CD4-positive, alpha-beta T cell (primary cell): ENCODE data around the gene KLHDC8B. TPM values are rescaled to one million over a fixed set of nuclear protein-coding genes. Genes with fewer than 3 reads are reported as not detected.
"Not testable (repeated sequence)": the region's sequence is repeated elsewhere in the genome, so short reads cannot be mapped to it uniquely, and the experiment has no call there.

Experiments used
- ATAC-seq: fragments of 200-7000 bp; cut with Tn5 transposase; one replicate; pipeline ENCODE4 v1.10.0; 2022; ENCODE audit warnings: mild to moderate bottlenecking; ENCODE audit not compliant: poor library complexity
- CTCF ChIA-PET: fragments of 350-600 bp; sonication (Branson Sonifier 250); formaldehyde crosslinking; loops from one replicate; lab custom pipeline; 2021; ENCODE audit warnings: antibody characterized with exemption, inconsistent platforms; lab: Charles Lee
- POLR2A ChIA-PET: fragments of 350-600 bp; sonication (Branson Sonifier 250); formaldehyde crosslinking; loops from one replicate; lab custom pipeline; 2021; ENCODE audit warnings: antibody characterized with exemption, inconsistent platforms; lab: Charles Lee
- DNase-seq, 14 experiments: peaks; one replicate each; pipeline ENCODE4 v3.0.0-alpha.2; 2013 to 2020; ENCODE audit warnings: mixed read lengths in 2 of 14
- H3K27ac ChIP-seq, 2 donors: one replicate each; pipeline versions ENCODE4 v1.5.1 to v1.7.0; 2013; ENCODE audit warnings: low read length in 2 of 2, low read depth in 1 of 2, mild to moderate bottlenecking in 1 of 2
- H3K27me3 ChIP-seq, 2 experiments: 1 replicate in 1 of 2; 2 replicates in 1 of 2; pipeline versions ENCODE4 v1.6.1 to v1.7.0; 2013; ENCODE audit warnings: low read length in 2 of 2, control low read depth in 1 of 2, mild to moderate bottlenecking in 1 of 2, moderate library complexity in 1 of 2; ENCODE audit not compliant: insufficient read depth in 2 of 2, control insufficient read depth in 1 of 2
- H3K36me3 ChIP-seq: one replicate; pipeline ENCODE4 v1.6.1; 2013; ENCODE audit warnings: low read length, control low read depth; ENCODE audit not compliant: insufficient read depth
- H3K4me1 ChIP-seq: one replicate; pipeline ENCODE4 v1.6.1; 2013; ENCODE audit warnings: low read length, control low read depth; ENCODE audit not compliant: insufficient read depth
- H3K4me3 ChIP-seq: one replicate; pipeline ENCODE4 v1.5.1; 2013; ENCODE audit warnings: mild to moderate bottlenecking, low read length, moderate library complexity
- H3K9me3 ChIP-seq, 2 experiments: 1 replicate in 1 of 2; 2 replicates in 1 of 2; pipeline versions ENCODE4 v1.6.1 to v1.7.0; 2013; ENCODE audit warnings: low read length in 2 of 2, mild to moderate bottlenecking in 2 of 2, control low read depth in 1 of 2, moderate library complexity in 1 of 2; ENCODE audit not compliant: control insufficient read depth in 1 of 2, insufficient read depth in 1 of 2
- H3K27ac Mint-ChIP-seq: one replicate; pipeline ENCODE4 v1.8.0; 2020; ENCODE audit warnings: mixed read lengths
- H3K27me3 Mint-ChIP-seq: one replicate; pipeline ENCODE4 v1.8.0; 2021; ENCODE audit warnings: mixed read lengths
- H3K36me3 Mint-ChIP-seq: one replicate; pipeline ENCODE4 v1.8.0; 2021; ENCODE audit warnings: low read depth, mixed read lengths
- H3K4me1 Mint-ChIP-seq: one replicate; pipeline ENCODE4 v1.8.0; 2021; ENCODE audit warnings: low read depth, mixed read lengths
- H3K4me3 Mint-ChIP-seq: one replicate; pipeline ENCODE4 v1.8.0; 2020; ENCODE audit warnings: mild to moderate bottlenecking, mixed read lengths
- H3K9me3 Mint-ChIP-seq: one replicate; pipeline ENCODE4 v1.8.0; 2020; ENCODE audit warnings: mixed read lengths
- intact Hi-C, 2 experiments: fragments of 100-400 bp; cut with DNase I in 1 of 2; cut with micrococcal nuclease in 1 of 2; formaldehyde crosslinking; loops; one replicate each; pipeline versions ENCODE4 v1.15.1 to v1.9.0; 2023 to 2025; cut with DNase I, micrococcal nuclease
- total RNA-seq, 174 experiments: library from RNA in 2 of 174; stranded (reverse) in 2 of 174; gene quantifications; one replicate each; pipeline ENCODE4 v1.2.3 and lab custom pipeline; 2021 to 2026
- TF ChIP-seq, protein P1 (sequence below): fragments of 200-600 bp; IDR thresholded peaks from one replicate; pipeline ENCODE4 v1.8.0; 2022; ENCODE audit warnings: antibody characterized with exemption, mild to moderate bottlenecking

Gene KLHDC8B
- total RNA-seq, 2 experiments from 2014 or later = 1.2 to 1.6 TPM

- Mint-ChIP-seq H3K27me3 (peaks cover 5% of the 10 kb centered on the region), H3K4me1 (no peaks in the 10 kb centered on the region), H3K36me3 (no peaks in the 10 kb centered on the region), H3K9me3 (no peaks in the 10 kb centered on the region), H3K4me3 (no peak overlapping the region), H3K27ac (no peak overlapping the region)
- Histone ChIP-seq H3K36me3 (no peaks in the 10 kb centered on the region), H3K4me3 (no peak overlapping the region), H3K9me3 (peaks cover 0 to 6% of the 10 kb centered on the region in 2 experiments), H3K27me3 (peaks cover 0 to 3% of the 10 kb centered on the region in 2 experiments), H3K4me1 (no peaks in the 10 kb centered on the region), H3K27ac (no peak overlapping the region)
- POLR2A ChIA-PET = no interaction called here
- CTCF ChIA-PET = no interaction called here
- TF ChIP-seq, protein P1, sequence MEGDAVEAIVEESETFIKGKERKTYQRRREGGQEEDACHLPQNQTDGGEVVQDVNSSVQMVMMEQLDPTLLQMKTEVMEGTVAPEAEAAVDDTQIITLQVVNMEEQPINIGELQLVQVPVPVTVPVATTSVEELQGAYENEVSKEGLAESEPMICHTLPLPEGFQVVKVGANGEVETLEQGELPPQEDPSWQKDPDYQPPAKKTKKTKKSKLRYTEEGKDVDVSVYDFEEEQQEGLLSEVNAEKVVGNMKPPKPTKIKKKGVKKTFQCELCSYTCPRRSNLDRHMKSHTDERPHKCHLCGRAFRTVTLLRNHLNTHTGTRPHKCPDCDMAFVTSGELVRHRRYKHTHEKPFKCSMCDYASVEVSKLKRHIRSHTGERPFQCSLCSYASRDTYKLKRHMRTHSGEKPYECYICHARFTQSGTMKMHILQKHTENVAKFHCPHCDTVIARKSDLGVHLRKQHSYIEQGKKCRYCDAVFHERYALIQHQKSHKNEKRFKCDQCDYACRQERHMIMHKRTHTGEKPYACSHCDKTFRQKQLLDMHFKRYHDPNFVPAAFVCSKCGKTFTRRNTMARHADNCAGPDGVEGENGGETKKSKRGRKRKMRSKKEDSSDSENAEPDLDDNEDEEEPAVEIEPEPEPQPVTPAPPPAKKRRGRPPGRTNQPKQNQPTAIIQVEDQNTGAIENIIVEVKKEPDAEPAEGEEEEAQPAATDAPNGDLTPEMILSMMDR = no peak
- ATAC-seq (no peak), DNase-seq (no peak)
- intact Hi-C loops = no loop called here
Measured at GRCh38 chr3:49213541-49213943, 42.1 kb downstream of the KLHDC8B start.

DNA sequence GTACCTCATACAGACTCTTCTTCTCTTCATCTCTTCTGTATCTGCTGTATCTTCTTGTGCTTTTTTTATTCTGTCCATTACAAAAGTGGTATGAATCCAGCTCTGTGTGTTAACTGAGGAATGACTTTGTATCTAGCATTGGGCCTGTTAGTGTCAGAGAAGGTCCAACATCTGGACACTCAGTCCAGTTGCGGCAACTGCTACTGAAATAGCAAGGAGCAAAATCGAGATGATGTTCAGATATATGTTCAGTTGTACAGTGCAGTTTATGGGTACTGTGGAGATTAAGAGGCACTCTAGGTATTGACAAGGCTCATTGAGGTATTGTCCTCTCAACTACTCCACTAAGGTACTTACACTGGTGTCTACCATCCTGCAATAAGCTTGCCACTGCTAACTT is 42.6 kb downstream of the KLHDC8B start:
- Mint-ChIP-seq H3K9me3 (no peaks in the 10 kb centered on the region), H3K4me3 (no peak overlapping the region), H3K36me3 (no peaks in the 10 kb centered on the region), H3K27me3 (peaks cover 5% of the 10 kb centered on the region), H3K4me1 (no peaks in the 10 kb centered on the region), H3K27ac (no peak overlapping the region)
- H3K36me3 ChIP-seq = no peaks in the 10 kb centered on the region
- TF ChIP-seq, protein P1 = no peak
- no peak overlapping the region for H3K27ac ChIP-seq
- H3K4me3 ChIP-seq = no peak overlapping the region
- intact Hi-C loops = no loop called here
- ATAC-seq = no peak
- H3K4me1 ChIP-seq = no peaks in the 10 kb centered on the region
- H3K27me3 ChIP-seq = peaks cover 0 to 3% of the 10 kb centered on the region in 2 experiments
- peaks cover 0 to 6% of the 10 kb centered on the region in 2 experiments for H3K9me3 ChIP-seq
- ChIA-PET POLR2A (no interaction called here), CTCF (no interaction called here)
- no peak for DNase-seq

- H3K9me3 ChIP-seq = peaks cover 0 to 15% of the 10 kb centered on the region in 2 experiments
- DNase-seq, H3K27ac Mint-ChIP-seq, H3K36me3 ChIP-seq, CTCF ChIA-PET, H3K27ac ChIP-seq, H3K4me3 Mint-ChIP-seq, H3K4me3 ChIP-seq, intact Hi-C loops, H3K4me1 Mint-ChIP-seq, H3K36me3 Mint-ChIP-seq, H3K27me3 ChIP-seq, ATAC-seq, H3K4me1 ChIP-seq, POLR2A ChIA-PET, H3K9me3 Mint-ChIP-seq, H3K27me3 Mint-ChIP-seq: not testable (repeated sequence)
Measured at GRCh38 chr3:49216687-49217086, 45.3 kb downstream of the KLHDC8B start.

DNA sequence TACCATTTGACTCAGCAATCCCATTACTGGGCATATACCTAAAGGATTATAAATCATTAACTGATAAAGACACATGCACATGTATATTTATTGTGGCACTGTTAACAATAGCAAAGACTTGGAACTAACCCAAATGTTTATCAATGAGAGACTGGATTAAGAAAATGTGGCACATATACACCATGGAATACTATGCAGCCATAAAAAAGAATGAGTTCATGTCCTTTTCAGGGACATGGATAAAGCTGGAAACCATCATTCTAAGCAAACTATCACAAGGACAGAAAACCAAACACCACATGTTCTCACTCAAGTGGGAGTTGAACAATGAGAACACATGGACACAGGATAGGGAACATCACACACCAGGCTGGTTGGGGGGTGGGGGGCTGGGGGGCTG is 45.7 kb downstream of the KLHDC8B start:
- H3K4me1 ChIP-seq, H3K9me3 Mint-ChIP-seq, H3K27ac ChIP-seq, H3K27me3 ChIP-seq, H3K4me1 Mint-ChIP-seq, H3K27ac Mint-ChIP-seq, H3K36me3 ChIP-seq, H3K27me3 Mint-ChIP-seq, POLR2A ChIA-PET, H3K4me3 Mint-ChIP-seq, DNase-seq, ATAC-seq, H3K36me3 Mint-ChIP-seq, H3K4me3 ChIP-seq, CTCF ChIA-PET, intact Hi-C loops: not testable (repeated sequence)
- H3K9me3 ChIP-seq = peaks cover 0 to 15% of the 10 kb centered on the region in 2 experiments
